Right renal cortex interstitium (tissue), 3 donors: ENCODE results near the gene SLC7A7. TPM values are rescaled to one million over a fixed set of nuclear protein-coding genes. Genes with fewer than 3 reads are reported as not detected.
"Not testable (repeated sequence)": the region's sequence is repeated elsewhere in the genome, so short reads cannot be mapped to it uniquely, and the experiment has no call there.

ENCODE experiments used
- DNase-seq, 3 donors: peaks; one replicate each; pipeline ENCODE4 v3.0.0-alpha.2; 2013; ENCODE audit warnings: low read depth in 3 of 3, low spot score in 2 of 3
- polyA plus RNA-seq, 3 donors: library from polyadenylated mRNA; unstranded; fragments of 120-200 nt; gene quantifications; one replicate each; pipeline ENCODE4 v1.2.1, GENCODE V29; 2013; ENCODE audit not compliant: insufficient read length in 3 of 3

SLC7A7 gene
- polyA plus RNA-seq, 3 donors, result 101 to 121 (median 108) TPM

GRCh38 chr14:22822571-22823098 is 7.4 kb upstream of the SLC7A7 start:
- DNase-seq, result peak in 2 of 3 donors; percentile 76 to 83

- DNase-seq, result no peak
These were observed 6.9 kb upstream of the SLC7A7 start for GRCh38 chr14:22822016-22822570.

GRCh38 chr14:22821193-22822015 is 6.2 kb upstream of the SLC7A7 start:
- no peak for DNase-seq

GRCh38 chr14:22820731-22821130 is 5.5 kb upstream of the SLC7A7 start:
- DNase-seq, result no peak

DNA sequence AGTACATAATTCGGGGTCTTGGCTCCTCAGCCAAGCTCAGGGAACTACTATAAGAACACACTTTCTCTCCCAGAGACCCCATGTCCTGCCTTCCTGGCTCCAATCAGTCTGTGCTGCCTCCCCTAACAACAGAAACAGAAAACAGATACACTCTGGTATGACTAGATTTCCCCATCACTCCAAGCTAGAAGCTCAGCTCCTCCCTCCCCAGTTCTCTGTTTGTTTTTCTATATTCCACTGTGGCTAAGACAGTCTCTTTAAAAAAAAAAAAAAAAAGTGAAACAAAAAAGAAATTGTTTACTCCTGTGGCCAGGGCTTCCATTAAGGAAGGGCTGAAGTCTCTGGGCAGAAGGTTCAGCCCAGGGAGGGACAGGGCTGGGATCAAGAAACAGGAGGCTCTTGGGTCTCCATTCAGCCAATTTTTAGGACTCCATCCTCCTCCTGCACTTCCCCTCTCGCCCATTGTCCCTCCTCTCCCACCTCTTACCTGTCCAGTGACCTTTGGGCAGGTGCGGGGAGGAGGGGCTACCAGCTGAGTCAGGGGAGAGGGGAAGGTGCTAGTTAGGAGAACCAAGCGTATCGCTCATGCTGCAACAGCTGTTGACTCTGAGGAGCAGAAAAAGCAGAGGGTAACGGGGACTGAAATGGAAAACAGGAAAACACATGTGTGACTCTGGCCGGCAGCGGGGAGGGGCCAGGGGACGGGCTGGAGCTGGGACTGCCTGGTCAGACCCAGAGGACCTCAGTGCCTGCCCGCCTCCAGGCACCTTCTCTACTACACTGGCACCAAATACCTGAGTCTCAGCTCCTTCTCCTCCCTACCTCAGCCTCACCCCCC is 4.1 kb upstream of the SLC7A7 start:
- DNase-seq, result no peak

DNA sequence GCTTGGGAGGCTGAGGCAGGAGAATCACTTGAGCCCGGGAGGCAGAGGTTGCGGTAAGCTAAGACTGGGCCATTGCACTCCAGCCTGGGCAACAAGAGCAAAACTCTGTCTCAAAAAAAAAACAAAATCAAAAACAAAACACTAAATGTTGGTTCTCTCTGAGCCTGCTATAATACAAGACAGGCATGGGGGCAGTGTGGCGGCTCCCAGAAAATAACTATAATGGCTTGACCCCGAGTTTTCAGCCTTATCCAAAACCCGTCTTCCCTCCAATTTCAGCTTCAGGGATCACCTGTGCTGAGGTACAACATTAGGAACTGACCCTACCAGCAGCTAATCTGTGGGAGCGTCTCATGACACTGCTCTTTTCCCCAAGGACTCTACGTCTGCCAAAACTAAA is 862 bp downstream of the SLC7A7 start:
- DNase-seq, result no peak

DNA sequence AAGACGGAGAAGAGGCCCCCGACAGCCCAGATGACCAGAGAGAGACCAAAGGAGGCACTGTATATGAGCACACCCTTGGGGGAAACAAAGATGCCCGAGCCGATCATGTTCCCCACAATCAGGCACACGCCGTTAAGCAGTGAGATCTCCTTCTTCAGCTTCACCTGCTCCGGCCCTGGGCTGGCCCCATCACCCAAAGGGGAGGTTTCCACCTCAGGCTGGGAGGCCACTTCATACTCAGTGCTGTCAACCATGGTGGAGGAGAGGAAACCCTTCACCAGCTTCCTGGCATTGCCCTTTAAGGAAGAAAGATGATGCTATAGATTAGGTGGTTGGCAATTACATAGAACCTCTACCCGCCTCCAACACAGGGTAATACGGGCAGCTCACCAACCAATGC is 2.1 kb downstream of the SLC7A7 start:
- no peak for DNase-seq

DNA sequence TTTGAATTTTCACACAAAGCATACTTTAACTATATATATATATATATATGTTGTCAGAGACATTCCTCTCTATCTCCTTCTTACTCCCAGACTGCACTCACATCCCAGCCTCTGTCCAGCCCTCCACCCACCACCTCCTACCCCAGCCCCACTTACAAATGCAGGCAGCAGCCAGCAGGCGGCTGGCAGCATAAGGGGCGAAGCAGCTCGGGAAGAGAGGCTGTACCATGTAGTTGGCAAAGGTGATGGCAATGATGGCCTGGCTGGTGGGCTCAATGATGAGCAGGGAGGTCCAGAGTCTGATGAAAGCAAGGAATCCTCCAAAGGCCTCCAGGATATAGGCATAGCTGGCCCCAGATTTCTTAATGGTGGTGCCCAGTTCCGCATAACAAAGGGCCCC is 2.5 kb downstream of the SLC7A7 start:
- DNase-seq, result no peak

- DNase-seq, result no peak
These were observed 3.5 kb downstream of the SLC7A7 start for GRCh38 chr14:22811722-22812121.

DNA sequence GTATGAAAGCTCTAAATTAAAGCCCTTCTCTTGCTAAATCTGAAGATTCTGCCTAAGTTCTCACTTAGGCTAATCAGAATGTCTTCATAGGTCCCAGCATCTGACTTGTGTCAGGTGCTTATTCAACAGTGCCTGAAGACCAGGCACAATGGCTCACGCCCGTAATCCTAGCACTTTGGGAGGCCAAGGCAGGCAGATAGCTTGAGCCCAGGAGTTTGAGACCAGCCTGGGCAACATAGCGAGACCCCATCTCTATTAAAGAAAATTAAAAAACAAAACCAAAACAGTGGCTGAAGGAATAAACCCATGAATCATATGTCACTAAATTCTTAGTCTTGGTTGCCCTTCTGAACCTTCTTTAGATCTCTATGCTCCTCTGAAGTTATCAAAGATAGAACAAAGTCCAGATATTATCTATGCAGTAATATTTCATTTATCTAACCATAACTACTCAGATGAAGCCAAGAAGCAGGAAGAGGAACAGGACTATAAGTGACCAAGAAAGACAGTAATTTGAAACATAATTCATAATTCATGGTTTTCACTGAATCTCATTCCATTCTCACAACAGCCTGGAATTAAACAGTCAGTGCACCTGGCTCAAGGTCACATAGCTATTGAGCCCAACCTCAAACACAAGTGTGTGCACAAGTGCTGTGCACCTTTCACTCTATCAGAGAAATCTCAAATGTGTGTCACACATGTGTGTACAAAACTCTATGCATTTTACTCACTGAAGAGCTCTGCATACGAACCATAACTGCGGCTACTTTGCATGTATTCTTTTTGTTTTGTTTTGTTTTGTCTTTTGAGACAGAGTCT is 6.6 kb downstream of the SLC7A7 start:
- no peak for DNase-seq

- no peak for DNase-seq
These were observed 7.7 kb downstream of the SLC7A7 start for GRCh38 chr14:22807432-22808087.

GRCh38 chr14:22805235-22805634 is 10.0 kb downstream of the SLC7A7 start:
- DNase-seq, result not testable (repeated sequence)

GRCh38 chr14:22803687-22803974 is 11.6 kb downstream of the SLC7A7 start:
- DNase-seq, result no peak

DNA sequence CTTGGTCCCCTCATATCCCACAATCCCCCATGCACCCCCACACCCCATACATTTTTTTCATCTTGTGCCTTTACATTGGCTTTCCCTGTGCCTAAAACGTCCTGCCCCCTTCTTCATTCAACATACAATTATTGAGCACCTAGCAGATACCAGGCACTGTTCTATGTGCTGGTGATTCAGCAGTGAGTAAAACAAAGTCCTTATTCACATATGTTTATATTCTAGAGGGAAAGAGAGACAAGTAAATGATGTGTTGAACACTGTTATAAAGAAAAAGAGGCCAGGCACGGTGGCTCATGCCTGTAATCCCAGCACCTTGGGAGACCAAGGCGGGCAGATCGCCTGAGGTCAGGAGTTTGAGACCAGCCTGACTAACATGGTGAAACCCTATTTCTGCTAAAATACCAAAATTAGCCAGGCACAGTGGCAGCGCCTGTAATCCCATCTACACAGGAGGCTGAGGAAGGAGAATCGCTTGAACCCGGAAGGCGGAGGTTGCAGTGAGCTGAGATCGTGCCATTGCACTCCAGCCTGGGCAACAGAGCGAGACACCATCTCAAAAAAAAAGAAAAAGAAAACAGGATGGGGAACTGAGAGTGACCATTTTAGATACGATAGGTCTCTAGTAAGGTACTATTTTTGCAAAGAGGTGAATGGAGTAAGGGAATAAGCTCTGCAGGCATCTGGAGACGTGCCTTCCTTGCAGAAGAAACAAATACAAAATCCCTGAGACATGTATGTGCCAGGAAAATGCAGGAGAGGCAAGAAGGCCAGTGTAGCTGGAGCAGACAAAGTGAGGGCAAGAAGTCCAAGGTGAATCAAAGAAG is 12.2 kb downstream of the SLC7A7 start:
- no peak for DNase-seq

- no peak for DNase-seq
These were observed 13.5 kb downstream of the SLC7A7 start for GRCh38 chr14:22801716-22802115.

DNA sequence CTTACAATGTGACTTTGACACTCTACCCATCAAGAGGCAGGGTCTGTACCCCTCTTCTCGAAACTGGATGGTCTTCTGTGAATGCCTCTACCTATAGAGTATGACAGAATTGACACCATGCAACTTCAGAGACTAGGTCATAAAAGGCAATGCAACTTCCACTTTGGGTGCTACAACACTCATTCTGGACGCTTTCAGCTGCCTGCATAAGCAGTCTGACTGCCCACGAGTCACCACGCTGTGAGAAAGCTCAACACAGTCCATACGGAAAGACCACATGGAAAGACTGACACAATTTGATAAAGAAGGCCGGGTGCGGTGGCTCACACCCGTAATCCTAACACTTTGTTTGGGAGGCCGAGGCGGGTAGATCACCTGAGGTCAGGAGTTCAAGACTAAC is 14.9 kb downstream of the SLC7A7 start:
- DNase-seq, result no peak

DNA sequence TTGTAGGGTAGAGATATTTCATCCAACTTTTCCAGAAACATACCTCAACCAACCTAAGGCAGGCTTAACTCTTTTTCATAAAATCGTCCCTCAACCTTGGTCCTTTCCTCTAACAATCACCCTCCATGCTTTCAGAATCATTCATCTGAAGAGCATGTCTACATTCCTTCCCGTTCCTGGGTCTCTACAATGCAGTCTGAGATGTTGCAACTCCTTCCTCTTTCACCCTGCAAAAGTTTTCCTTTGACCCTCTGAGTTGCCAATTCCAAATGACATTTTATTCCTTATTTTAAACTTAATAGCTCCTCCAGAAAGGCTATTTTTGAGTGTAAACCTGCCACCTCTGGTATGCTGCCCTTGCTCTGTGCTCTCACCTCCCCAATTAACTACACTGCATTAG is 16.7 kb downstream of the SLC7A7 start:
- no peak for DNase-seq

GRCh38 chr14:22797017-22797917 is 18.0 kb downstream of the SLC7A7 start:
- DNase-seq, result no peak
